Erythroblast (primary cell): ENCODE results near the gene YTHDF1.

Experiments used
- GATA1 ChIP-seq: IDR thresholded peaks from 2 replicates; pipeline ENCODE4 v1.6.1; 2011; ENCODE audit warnings: low read depth, mild to moderate bottlenecking, control low read depth, low read length, moderate library complexity
- POLR2A ChIP-seq: IDR thresholded peaks from 2 replicates; pipeline ENCODE4 v1.6.1; 2011; ENCODE audit warnings: mild to moderate bottlenecking, low read length

GRCh38 chr20:63232235-63233060 is 16.5 kb upstream of the YTHDF1 start:
- TF ChIP-seq POLR2A: no peak
- no peak for TF ChIP-seq GATA1
